ENCODE data around the gene RNF144B. TPM values are rescaled to one million over a fixed set of nuclear protein-coding genes. Genes with fewer than 3 reads are reported as not detected.

Gene RNF144B
- total and polyA plus RNA-seq, 2 of the 8 experiments (the other 6 are each of a cell fraction or from before 2014, with no cell fraction given): 1.8 to 11.2 TPM

- TF ChIP-seq ASH2L (IDR thresholded peaks at IDR 0.05; ENCODE audit: low read length) (no peak), TAF7 (optimal IDR thresholded peaks at IDR 0.05; ENCODE audit: borderline replicate concordance, low read depth, low read length) (no peak), NRF1 (IDR thresholded peaks at IDR 0.05; ENCODE audit: low read depth, low read length) (no peak), YY1 (IDR thresholded peaks at IDR 0.05; ENCODE audit: low read depth, low read length) (no peak), CHD7 (IDR thresholded peaks at IDR 0.05; ENCODE audit: insufficient replicate concordance, low read length) (no peak), FOSL1 (IDR thresholded peaks at IDR 0.05; ENCODE audit: insufficient read depth, low read depth, low read length) (no peak)
These were observed 2.5 kb upstream of the RNF144B start (continued) for GRCh38 chr6:18384621-18385020.

Measured in H1 (cell line).